ENCODE results near the gene ANAPC4.

GRCh38 chr4:25386926-25387325, 9.9 kb downstream of the ANAPC4 start:
- no peak for TF ChIP-seq EZH2 (IDR thresholded peaks at IDR 0.05; ENCODE audit: low read length, missing control alignments)
- TF ChIP-seq CTCF (conservative IDR thresholded peaks at IDR 0.05 in 1 of 2, IDR thresholded peaks at IDR 0.05 in 1 of 2; ENCODE audit: low read depth in 1 of 2, low read length in 2 of 2) = no peak

Data from fibroblast of lung (primary cell).